Amniotic epithelial cell (primary cell): ENCODE data around the gene INAVA.
A peak's percentile ranks its signal among the peaks of the same experiment; 100 is the strongest.
"Not testable (repeated sequence)": the region's sequence is repeated elsewhere in the genome, so short reads cannot be mapped to it uniquely, and the experiment has no call there.

Experiments
- DNase-seq: peaks from one replicate; pipeline ENCODE4 v3.0.0-alpha.2; 2010; ENCODE audit warnings: low read depth

Gene INAVA

DNA sequence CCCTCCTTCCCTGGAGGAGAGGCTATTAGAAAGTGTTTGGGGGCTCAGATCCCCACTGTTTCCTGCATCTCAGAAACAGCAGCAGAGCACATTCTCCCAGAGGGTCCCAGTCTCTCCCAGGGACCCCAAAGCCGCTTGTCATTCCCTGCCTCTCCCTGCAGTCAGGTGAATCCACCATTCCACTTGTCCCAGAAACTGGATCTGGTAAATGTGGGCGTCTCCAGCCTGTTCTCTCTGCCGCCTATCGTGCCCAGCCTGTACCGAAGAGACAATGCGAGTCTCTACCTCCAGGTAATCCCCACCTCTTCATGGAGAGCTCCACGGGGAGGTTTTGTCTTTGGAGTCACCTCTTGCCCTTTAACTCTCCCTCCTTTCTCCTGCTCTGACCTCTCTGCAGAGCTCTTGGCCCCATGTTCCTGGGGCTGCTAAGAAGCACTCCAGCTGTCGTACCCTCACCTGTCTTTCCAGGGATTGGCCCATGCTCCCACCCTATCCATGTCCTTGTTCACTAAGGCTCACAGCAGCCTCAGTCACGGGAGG is 26.9 kb downstream of the INAVA start:
- no peak for DNase-seq

DNA sequence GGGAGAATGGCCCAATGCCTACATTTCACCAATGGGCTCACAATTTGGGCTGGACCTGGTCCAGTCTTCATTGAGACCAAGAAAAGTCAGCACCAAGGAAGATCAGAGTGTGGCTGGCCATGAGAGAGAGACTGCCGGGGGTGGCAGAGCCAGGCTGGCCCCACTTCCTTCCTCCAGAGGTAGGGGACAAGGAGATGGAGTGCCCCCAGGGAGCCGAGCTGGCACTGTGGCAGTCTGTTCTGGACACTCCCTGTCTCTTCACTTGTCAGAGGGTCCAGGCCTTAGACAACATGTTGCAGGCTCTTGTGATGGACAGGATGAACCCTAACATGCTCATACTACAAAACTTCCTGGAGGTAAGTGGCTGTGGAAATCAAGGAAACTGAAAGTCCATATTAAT is 27.7 kb downstream of the INAVA start:
- no peak for DNase-seq

DNA sequence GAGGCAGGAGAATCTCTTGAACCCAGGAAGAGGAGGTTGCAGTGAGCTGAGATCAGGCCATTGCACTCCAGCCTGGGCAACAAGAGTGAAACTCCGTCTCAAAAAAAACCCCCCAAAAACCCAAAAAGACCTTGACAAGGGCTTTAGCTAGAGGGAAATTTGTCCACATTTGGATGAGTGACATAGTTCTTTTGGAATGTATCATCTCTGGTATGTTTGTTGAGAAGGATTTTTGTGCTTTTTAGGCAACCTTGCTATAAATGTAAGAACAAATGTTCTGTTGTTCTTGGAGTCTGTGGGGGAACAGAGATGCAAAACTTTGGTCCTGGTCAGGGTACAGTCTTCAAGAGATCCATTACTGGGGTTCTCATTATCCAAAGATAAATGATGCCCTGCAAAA is 28.9 kb downstream of the INAVA start:
- no peak for DNase-seq

DNA sequence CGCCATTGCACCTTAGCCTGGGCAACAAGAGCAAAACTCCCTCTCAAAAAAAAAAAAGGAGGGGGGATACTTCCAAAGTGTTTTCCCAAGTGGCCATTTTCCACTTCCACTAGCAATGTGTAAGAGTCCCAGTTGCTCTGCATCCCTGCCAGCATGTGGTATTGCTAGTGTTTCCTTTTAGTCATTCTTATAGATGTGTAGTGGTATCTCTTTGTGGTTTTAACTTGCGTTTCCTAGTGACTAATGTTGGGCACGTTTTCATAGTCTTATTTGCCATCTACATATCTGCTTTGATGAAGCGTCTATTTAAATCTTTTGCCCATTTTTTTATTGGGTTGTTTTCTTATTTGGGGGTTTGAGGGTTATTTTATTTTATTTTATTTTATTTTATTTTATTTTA is 31.1 kb downstream of the INAVA start:
- DNase-seq = peak; percentile 58

DNA sequence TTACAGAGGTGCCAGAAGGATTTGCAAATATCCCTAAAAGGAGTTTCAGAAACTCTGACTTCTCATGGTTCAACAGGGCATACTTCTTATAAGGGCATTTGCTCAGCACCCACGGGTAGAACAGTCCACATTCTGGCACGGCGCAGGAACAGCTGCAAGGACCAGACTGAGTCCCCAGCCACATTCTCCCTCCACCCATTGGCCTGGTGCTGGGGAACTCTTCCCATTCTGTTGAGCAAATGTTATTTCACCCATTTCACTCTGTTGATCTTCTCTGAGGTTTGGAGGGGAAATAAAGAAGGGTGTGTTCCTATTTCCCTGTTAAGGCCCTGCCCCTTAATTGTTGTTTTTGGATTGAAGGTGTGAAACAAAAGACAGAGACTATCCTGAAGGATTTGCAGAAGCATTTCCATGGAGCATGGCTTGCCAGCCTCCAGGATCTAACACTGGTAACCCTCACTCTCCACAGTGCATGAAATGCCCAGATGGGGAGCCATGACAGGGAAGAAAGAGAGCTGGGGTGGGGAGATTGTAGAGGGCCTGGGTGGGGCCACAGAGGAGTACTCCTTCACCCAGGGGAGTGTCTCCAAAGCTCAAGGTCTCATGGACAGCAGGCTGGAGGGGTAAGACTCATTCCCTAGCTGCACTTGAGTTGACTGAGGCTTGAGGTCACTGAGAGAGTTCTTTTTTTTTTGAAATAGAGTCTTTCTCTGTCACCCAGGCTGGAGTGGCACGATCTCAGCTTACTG is 35.0 kb downstream of the INAVA start:
- DNase-seq = no peak

DNA sequence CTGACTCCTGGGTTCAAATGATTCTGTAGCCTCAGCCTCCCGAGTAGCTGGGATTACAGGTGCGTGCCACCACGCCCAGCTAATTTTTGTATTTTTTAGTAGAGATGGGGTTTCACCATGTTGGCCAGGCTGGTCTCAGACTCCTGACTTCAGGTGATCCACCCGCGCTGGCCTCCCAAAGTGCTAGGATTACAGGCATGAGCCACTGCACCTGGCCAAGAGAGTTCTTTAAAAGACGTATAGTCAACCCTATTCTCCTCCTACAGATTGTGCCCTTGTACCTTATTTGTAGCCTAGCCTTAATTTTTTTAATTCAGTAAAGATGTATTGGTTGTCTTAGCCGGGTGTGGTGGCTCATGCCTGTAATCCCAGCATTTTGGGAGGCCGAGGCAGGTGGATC is 35.6 kb downstream of the INAVA start:
- DNase-seq = not testable (repeated sequence)

DNA sequence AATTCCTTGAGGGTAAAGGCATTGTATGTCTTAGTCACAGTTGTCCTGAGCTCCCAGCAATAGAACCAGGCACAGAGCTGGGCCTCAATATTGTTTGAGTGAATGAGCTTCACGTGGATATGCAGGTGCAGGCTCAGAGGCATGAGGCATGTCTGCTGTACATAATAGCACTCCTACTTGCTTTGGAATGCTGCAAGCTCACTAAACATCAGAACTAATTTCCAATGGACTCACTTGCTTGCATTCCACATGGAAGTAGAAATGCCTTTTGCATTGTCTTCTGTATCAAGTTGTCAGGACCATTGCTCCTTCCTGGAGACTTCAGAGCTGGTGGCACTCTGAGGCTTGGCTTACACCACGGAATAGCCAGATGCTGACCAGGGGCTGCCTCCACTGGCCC is 37.1 kb downstream of the INAVA start:
- DNase-seq = no peak

DNA sequence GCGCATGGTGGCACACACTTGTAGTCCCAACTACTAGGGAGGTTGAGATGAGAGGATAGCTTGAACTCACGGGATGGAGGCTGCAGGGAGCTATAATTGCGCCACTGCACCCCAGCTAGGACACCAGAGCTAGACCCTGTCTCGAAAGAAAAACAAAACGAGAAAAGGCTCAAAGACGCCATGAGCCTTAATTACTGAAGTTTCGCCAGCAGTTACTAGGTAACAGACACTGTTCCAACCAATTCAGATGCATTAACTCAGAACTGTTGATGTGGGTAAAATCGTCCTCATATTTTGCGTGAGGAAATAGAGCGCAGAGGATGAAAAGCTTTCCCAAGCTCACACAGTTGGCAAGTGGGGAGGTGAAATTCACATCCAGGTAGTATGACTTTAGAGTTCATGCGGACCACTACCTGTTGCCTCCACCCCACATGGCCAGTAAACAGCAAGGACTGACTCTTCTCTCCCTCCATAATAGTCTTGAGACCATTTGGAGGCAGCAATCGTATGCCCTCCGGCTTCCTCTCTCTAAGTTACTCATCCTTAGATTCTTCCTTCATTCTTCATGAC is 40.1 kb downstream of the INAVA start:
- no peak for DNase-seq

DNA sequence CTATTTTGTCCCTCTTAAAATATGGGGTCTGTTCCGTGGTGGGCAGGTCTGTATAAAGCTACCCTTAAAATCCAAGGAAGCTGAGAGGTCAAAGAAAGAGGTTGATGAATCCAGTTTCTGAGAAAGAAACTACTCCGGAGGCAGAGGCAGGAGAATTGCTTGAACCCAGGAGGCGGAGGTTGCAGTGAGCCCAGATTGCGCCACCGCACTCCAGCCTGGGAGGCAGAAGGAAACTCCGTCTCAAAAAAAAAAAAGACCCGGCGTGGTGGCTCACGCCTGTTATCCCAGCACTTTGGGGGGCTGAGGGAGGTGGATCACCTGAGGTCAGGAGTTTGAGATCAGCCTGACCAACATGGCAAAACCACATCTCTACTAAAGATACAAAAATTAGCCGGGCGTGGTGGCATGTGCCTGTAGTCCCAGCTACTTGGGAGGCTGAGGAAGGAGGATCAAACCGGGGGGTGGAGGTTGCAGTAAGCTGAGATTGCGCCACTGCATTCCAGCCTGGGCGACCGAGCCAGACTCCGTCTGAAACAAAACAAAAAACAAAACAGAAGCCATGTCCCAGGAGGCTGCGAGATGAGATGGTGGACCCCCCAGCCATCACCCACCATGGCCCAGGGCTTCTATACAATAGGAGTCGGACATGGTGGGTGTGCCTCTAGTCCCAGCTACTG is 40.7 kb downstream of the INAVA start:
- DNase-seq = not testable (repeated sequence)

DNA sequence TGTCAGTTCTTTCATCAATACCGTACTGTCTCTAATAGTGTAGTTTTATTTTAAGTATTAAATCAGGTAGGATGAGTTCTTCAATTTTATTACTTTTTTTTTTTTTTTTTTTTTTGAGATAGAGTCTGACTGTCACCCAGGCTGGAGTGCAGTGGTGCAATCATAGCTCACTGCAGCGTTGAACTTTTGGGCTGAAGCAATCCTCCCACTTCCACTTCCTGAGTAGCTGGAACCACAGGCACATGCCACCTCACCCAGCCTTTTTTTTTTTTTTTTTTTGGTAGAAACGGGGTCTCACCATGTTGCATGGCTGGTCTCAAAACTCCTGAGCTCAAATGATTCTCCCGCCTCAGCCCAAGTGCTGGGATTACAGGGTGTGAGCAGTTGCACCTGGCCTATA is 44.3 kb downstream of the INAVA start:
- no peak for DNase-seq

DNA sequence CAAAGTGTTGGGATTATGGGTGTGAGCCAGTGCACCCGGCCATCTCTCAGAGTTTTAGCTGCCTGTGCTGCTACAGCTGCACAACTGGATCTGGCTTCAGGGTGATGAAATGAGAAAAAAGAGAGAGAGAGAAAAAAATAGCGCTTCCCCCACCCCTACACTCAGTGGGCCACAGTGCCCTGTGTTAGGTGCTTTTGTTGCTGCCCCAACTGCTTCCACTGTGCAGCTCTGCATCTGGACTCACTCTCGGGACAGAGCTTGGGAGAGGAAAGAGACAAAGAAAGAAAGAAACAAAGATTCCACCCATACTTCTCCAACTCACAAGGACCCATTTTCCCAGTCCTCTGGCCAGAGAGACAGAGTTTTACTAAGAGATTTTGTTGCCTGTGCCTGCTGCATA is 50.4 kb downstream of the INAVA start:
- no peak for DNase-seq

DNA sequence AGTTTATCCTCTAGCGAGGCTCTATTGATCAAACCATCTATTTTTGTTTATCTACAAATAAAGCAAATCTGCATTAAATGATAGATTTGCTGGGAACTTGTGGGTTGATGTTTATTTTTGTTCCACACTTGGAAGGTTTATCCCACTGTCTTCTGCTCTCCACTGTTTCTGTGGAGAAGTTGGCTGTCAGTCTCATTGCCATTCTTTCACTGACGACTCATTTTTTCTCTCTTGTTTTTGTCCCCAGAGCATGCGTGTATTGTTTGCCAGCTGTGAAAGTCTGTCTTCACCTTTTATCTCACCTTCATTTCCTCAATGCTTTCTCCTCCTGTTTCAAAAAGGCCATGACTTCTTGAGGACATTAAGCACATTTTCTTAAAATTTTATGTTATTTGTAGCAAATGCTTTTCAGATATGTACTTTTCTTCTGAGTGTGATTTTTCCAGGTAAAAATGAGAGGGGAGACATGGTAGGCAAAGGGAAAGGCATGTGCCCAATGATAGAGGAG is 52.4 kb downstream of the INAVA start:
- no peak for DNase-seq

DNA sequence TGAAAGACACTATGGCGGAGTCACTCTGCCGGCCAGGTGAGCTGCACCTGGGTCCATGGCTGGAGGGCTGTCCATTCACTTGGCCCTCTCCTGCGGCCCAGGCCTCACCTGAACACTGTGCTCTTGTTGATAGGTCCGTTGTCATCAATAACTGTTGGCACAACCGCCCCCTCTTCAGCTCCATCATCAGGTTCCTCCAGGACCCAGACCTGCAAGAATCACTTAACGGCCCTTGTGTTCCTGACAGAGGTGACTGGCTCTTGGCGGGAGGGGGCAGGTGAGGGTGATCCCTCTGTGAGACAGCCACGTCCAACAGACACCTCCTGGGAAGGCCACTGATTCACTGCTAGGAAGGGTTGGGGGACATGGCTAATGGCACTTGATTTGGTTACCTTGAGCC is 54.9 kb downstream of the INAVA start:
- no peak for DNase-seq

DNA sequence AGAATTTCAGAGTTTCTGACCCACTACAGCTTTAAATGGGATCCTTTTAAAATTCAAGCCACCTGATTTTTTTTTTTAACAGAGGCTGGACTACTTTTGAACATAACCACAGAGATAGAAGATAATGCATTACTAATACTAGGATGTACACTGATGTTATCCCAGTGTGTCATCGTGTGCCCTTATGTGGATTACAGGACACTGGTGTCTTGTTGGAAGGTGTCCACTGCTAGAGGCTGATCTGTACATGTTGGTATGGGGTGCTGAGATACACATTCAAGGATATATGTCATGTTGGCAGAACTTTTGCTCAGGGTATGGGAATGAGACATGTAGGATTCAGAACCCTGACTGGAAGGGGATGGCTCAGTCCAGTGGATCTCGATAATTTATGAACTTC is 56.3 kb downstream of the INAVA start:
- no peak for DNase-seq

DNA sequence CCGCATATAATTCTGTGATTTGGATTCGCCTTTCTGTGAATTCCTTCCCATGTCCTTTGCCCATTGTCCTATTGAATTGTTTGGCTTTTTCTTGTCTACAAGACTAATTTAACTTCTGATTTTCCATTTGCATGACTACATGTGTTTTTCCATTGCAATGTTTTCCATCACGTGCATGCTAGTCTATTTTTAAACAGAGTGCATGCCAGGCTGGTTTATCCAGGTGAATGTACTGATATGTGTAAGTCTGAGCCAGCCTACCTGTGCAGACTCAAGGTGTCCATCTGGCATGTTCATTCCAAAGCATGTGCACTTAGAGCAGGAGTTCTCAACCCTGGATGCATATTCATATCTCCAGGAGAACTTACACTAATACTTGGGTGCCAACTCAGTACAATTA is 59.7 kb downstream of the INAVA start:
- DNase-seq = no peak

DNA sequence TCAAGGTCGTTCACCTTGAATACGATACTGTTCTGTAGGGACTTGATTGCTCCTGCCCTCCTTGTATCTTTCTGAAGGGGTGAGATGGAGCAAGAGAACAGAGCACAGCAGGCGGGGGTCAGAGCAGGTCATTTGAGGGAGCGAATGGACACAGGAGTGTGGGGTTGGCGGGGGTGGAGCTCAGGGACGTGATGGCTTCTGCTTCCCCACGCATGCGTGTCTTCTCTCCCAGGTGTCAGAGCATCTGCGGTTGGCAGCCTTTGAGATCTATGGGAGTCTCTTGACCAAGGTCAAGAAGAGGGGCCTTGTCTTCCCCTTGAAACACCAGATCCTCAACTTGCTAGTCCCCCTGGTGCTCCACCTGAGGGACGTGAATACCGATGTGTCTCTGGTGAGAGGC is 63.9 kb downstream of the INAVA start:
- DNase-seq = no peak

DNA sequence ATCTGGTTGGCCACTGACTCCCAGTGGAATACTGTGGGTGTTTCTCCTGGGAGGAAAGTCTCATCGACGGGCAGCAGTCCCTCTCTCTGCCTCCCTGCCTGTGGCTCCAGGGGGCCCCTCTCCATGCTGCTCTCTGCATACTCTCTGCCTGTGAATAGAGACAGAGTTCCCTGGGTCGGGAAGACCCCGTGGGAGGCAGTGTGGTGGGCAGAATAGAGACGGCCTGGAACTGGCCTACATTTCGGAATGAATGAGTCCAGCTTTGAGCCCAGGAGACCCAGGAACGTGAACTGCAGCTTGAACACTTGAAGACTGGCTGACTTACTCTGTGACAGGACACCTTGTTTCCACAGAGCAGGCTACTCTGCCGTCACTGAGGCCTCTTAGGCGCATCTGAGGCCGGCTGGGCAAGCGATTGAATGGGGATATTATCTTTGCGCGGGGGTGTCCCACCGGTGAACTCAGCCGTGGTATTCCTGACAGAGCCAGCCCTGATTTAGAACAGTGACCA is 64.8 kb downstream of the INAVA start:
- DNase-seq = no peak

DNA sequence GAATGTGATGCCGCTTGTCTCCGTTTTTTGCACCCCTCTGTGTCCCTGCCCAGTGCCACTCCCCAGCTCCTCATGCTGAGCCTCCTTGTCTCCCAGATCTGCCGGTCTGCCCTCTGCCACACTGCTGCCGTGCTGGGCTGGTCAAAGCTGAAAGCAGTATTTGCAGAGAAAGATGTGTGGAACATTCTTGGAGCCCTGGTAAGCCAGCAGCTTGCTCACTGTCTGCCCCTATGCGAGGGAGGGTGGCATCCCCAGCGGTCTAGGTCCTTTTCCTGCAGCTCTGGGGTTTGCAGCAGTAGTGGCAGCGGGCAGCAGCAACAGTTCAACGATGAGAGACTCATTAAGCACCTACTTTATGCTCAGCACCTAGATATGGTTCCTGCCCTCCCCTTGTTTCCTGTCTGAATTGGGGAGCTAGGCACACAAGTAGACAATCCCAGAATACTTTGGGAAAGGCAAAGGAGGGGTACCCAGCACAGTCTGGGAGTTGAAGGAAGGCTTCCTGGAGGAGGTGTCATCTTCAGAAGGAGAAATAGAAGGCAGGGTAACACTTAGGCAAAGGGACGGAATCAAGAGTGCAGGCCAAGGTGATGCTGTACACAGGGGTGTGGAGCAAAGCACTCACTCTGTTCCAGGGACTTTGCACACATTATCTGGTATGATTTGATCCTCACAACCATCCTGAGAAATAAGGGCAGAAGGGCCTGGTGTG is 65.7 kb downstream of the INAVA start:
- no peak for DNase-seq

DNA sequence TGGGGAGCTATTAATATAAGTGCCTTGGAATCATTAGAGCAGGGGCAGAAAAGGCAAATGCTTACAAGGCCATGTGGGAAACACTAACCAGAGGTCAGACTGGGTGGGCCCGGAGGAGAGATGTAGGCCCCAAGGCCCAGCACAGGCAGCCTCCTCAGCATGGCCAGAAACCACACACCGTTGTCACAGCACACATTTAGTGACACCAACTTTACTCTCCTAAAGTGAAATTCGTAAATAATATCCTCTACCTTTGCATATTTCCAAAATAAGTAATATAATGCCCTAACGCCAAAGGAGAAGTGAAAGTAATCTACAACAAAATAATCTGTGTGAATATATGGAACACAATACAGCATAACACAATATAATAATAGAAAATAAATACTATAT is 66.2 kb downstream of the INAVA start:
- DNase-seq = no peak

DNA sequence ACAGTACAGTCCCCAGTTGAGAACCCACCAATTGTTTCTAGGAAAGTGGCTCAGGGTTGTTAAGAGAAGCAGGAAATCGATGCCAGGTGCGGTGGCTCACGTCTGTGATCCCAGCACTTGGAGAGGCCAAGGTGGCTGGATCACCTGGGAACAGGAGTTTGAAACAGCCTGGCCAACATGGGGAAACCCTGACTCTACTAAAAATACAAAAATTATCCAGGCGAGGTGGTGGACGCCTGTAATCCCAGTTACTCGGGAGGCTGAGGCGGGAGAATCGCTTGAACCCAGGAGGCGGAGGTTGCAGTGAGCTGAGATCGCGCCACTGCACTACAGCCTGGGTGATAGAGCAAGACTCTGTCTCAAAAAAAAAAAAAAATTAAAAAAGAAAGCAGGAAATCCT is 67.5 kb downstream of the INAVA start:
- not testable (repeated sequence) for DNase-seq

DNA sequence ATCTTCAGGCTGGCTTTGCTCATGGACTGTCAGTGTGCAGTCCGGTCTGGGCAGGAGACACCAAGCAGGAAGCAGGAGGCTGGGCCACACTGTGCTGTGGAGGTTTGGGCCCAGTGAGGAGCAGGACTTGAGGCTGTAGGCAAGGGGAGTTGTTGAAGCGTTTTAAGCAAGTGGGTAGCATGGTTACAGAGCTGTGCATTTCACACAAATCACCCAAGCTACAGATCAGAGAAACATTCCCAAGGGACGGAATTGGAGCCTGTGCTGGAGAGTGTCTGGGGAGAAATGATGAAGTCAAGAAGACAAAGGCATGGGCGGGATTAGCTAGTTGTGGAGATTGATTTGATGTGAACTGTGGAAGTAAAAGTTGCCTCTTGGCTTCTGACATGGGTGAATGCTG is 67.9 kb downstream of the INAVA start:
- no peak for DNase-seq

DNA sequence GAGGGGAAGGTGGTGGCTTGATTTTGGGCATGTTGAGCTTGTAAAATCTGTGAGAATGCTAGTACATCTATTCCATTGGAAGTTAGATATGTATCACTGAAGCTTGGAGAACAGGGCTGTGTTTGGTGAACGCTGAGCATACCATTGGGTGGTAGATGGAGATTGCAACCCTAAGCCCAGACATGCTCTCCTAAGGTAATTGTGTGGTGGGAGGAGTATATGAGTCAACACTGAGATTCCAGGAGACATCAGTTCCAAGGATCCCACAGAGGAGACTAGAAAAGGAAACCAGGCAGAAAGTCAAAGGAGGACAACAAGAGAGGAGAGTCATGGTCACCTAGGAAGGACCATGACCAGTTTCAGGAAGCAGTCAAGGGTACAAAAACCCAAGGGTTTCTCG is 68.4 kb downstream of the INAVA start:
- peak; percentile 44 for DNase-seq
